Measurements from ENCODE around the gene FRK. TPM values are rescaled to one million over a fixed set of nuclear protein-coding genes. Genes with fewer than 3 reads are reported as not detected.
"Not testable (repeated sequence)": the region's sequence is repeated elsewhere in the genome, so short reads cannot be mapped to it uniquely, and the experiment has no call there.

The FRK gene
- total RNA-seq, 1 donor from 2014 or later: not detected

- Mint-ChIP-seq H3K4me3 (no peak overlapping the region), H3K27ac (no peak overlapping the region), H3K9me3 (peaks cover 8% of the 10 kb centered on the region), H3K4me1 (no peaks in the 10 kb centered on the region), H3K27me3 (no peaks in the 10 kb centered on the region), H3K36me3 (ENCODE audit: low read depth) (no peaks in the 10 kb centered on the region)
- intact Hi-C loops (cut with micrococcal nuclease): no loop called here
- no peak for DNase-seq
Measured at GRCh38 chr6:115945812-115946211, 114.9 kb downstream of the FRK start.

GRCh38 chr6:115945306-115945705 is 115.4 kb downstream of the FRK start:
- peaks cover 8% of the 10 kb centered on the region for H3K9me3 Mint-ChIP-seq
- no peaks in the 10 kb centered on the region for H3K27me3 Mint-ChIP-seq
- H3K27ac Mint-ChIP-seq: no peak overlapping the region
- H3K4me3 Mint-ChIP-seq: no peak overlapping the region
- no peaks in the 10 kb centered on the region for H3K36me3 Mint-ChIP-seq (ENCODE audit: low read depth)
- intact Hi-C loops (cut with micrococcal nuclease): no loop called here
- no peak for DNase-seq
- H3K4me1 Mint-ChIP-seq: no peaks in the 10 kb centered on the region

GRCh38 chr6:115944829-115945228 is 115.9 kb downstream of the FRK start:
- H3K4me3 Mint-ChIP-seq; intact Hi-C loops (cut with micrococcal nuclease); H3K27me3 Mint-ChIP-seq; DNase-seq; H3K4me1 Mint-ChIP-seq; H3K27ac Mint-ChIP-seq; H3K36me3 Mint-ChIP-seq (ENCODE audit: low read depth); H3K9me3 Mint-ChIP-seq: not testable (repeated sequence)

- H3K27me3 Mint-ChIP-seq; DNase-seq; H3K27ac Mint-ChIP-seq; H3K9me3 Mint-ChIP-seq; H3K36me3 Mint-ChIP-seq (ENCODE audit: low read depth); intact Hi-C loops (cut with micrococcal nuclease); H3K4me3 Mint-ChIP-seq; H3K4me1 Mint-ChIP-seq: not testable (repeated sequence)
Measured at GRCh38 chr6:115937502-115937901, 123.2 kb downstream of the FRK start.

- intact Hi-C loops (cut with micrococcal nuclease): no loop called here
- H3K9me3 Mint-ChIP-seq: no peaks in the 10 kb centered on the region
- no peaks in the 10 kb centered on the region for H3K4me1 Mint-ChIP-seq
- H3K36me3 Mint-ChIP-seq (ENCODE audit: low read depth): no peaks in the 10 kb centered on the region
- H3K4me3 Mint-ChIP-seq: no peak overlapping the region
- H3K27ac Mint-ChIP-seq: no peak overlapping the region
- H3K27me3 Mint-ChIP-seq: no peaks in the 10 kb centered on the region
- no peak for DNase-seq
Measured at GRCh38 chr6:115935361-115935760, 125.3 kb downstream of the FRK start.

GRCh38 chr6:115934829-115935228 is 125.9 kb downstream of the FRK start:
- H3K9me3 Mint-ChIP-seq: no peaks in the 10 kb centered on the region
- H3K36me3 Mint-ChIP-seq (ENCODE audit: low read depth): no peaks in the 10 kb centered on the region
- no peaks in the 10 kb centered on the region for H3K27me3 Mint-ChIP-seq
- intact Hi-C loops (cut with micrococcal nuclease): no loop called here
- no peak overlapping the region for H3K4me3 Mint-ChIP-seq
- no peaks in the 10 kb centered on the region for H3K4me1 Mint-ChIP-seq
- H3K27ac Mint-ChIP-seq: no peak overlapping the region
- no peak for DNase-seq

- no peaks in the 10 kb centered on the region for H3K4me1 Mint-ChIP-seq
Measured at GRCh38 chr6:115934145-115934544, 126.5 kb downstream of the FRK start.

GRCh38 chr6:115932481-115932880 is 128.2 kb downstream of the FRK start:
- DNase-seq: no peak

More at GRCh38 chr6:115934145-115934544, 126.5 kb downstream of the FRK start:
- Mint-ChIP-seq H3K9me3 (no peaks in the 10 kb centered on the region), H3K36me3 (ENCODE audit: low read depth) (no peaks in the 10 kb centered on the region), H3K4me3 (no peak overlapping the region), H3K27me3 (no peaks in the 10 kb centered on the region), H3K27ac (no peak overlapping the region)
- no peak for DNase-seq
- intact Hi-C loops (cut with micrococcal nuclease): no loop called here

GRCh38 chr6:115928000-115928399 is 132.7 kb downstream of the FRK start:
- H3K36me3 Mint-ChIP-seq (ENCODE audit: low read depth); H3K4me1 Mint-ChIP-seq; intact Hi-C loops (cut with micrococcal nuclease); DNase-seq; H3K4me3 Mint-ChIP-seq; H3K27me3 Mint-ChIP-seq; H3K9me3 Mint-ChIP-seq; H3K27ac Mint-ChIP-seq: not testable (repeated sequence)

More at GRCh38 chr6:115932481-115932880, 128.2 kb downstream of the FRK start:
- intact Hi-C loops (cut with micrococcal nuclease): no loop called here
- Mint-ChIP-seq H3K4me3 (no peak overlapping the region), H3K27ac (no peak overlapping the region), H3K4me1 (no peaks in the 10 kb centered on the region), H3K27me3 (no peaks in the 10 kb centered on the region), H3K9me3 (no peaks in the 10 kb centered on the region), H3K36me3 (ENCODE audit: low read depth) (no peaks in the 10 kb centered on the region)

- no peaks in the 10 kb centered on the region for H3K27me3 Mint-ChIP-seq
- H3K27ac Mint-ChIP-seq: no peak overlapping the region
- DNase-seq: no peak
- H3K9me3 Mint-ChIP-seq: no peaks in the 10 kb centered on the region
- H3K36me3 Mint-ChIP-seq (ENCODE audit: low read depth): no peaks in the 10 kb centered on the region
- intact Hi-C loops (cut with micrococcal nuclease): no loop called here
- no peak overlapping the region for H3K4me3 Mint-ChIP-seq
- no peaks in the 10 kb centered on the region for H3K4me1 Mint-ChIP-seq
Measured at GRCh38 chr6:115922971-115923370, 137.7 kb downstream of the FRK start.

GRCh38 chr6:115914098-115914497 is 146.6 kb downstream of the FRK start:
- no peak overlapping the region for H3K4me3 Mint-ChIP-seq
- H3K36me3 Mint-ChIP-seq (ENCODE audit: low read depth): no peaks in the 10 kb centered on the region
- H3K27ac Mint-ChIP-seq: no peak overlapping the region
- no peak for DNase-seq
- intact Hi-C loops (cut with micrococcal nuclease): no loop called here
- H3K27me3 Mint-ChIP-seq: no peaks in the 10 kb centered on the region
- H3K4me1 Mint-ChIP-seq: no peaks in the 10 kb centered on the region
- H3K9me3 Mint-ChIP-seq: no peaks in the 10 kb centered on the region

GRCh38 chr6:115909923-115910546 is 150.7 kb downstream of the FRK start:
- no peaks in the 10 kb centered on the region for H3K36me3 Mint-ChIP-seq (ENCODE audit: low read depth)
- no peak overlapping the region for H3K27ac Mint-ChIP-seq
- peaks cover 1% of the 10 kb centered on the region for H3K27me3 Mint-ChIP-seq
- no peaks in the 10 kb centered on the region for H3K9me3 Mint-ChIP-seq
- intact Hi-C loops (cut with micrococcal nuclease): no loop called here
- no peaks in the 10 kb centered on the region for H3K4me1 Mint-ChIP-seq
- no peak overlapping the region for H3K4me3 Mint-ChIP-seq
- DNase-seq: no peak

- Mint-ChIP-seq H3K4me1 (no peaks in the 10 kb centered on the region), H3K36me3 (ENCODE audit: low read depth) (no peaks in the 10 kb centered on the region), H3K4me3 (no peak overlapping the region), H3K27me3 (peaks cover 1% of the 10 kb centered on the region), H3K9me3 (no peaks in the 10 kb centered on the region), H3K27ac (no peak overlapping the region)
- intact Hi-C loops (cut with micrococcal nuclease): no loop called here
- no peak for DNase-seq
Measured at GRCh38 chr6:115908906-115909559, 151.7 kb downstream of the FRK start.

- peaks cover 1% of the 10 kb centered on the region for H3K27me3 Mint-ChIP-seq
- no peaks in the 10 kb centered on the region for H3K4me1 Mint-ChIP-seq
- no peaks in the 10 kb centered on the region for H3K9me3 Mint-ChIP-seq
- H3K27ac Mint-ChIP-seq: no peak overlapping the region
- H3K36me3 Mint-ChIP-seq (ENCODE audit: low read depth): no peaks in the 10 kb centered on the region
- DNase-seq: no peak
- intact Hi-C loops (cut with micrococcal nuclease): no loop called here
- no peak overlapping the region for H3K4me3 Mint-ChIP-seq
Measured at GRCh38 chr6:115905471-115905870, 155.2 kb downstream of the FRK start.

GRCh38 chr6:115902436-115902835 is 158.3 kb downstream of the FRK start:
- H3K36me3 Mint-ChIP-seq (ENCODE audit: low read depth): no peaks in the 10 kb centered on the region
- H3K4me3 Mint-ChIP-seq: no peak overlapping the region
- H3K4me1 Mint-ChIP-seq: no peaks in the 10 kb centered on the region
- DNase-seq: no peak
- intact Hi-C loops (cut with micrococcal nuclease): no loop called here
- H3K27me3 Mint-ChIP-seq: peaks cover 3% of the 10 kb centered on the region
- H3K9me3 Mint-ChIP-seq: no peaks in the 10 kb centered on the region
- H3K27ac Mint-ChIP-seq: no peak overlapping the region

Measured in activated CD4-positive, alpha-beta T cell treated with anti-CD3 and anti-CD28 coated beads, Interleukin-2, amount 10 ng/mL, durations not matched to agents 24 days and 14 days (primary cell).